HEK293 (cell line): Measurements from ENCODE around the gene ANGPTL5.

Experiments
- EGR2 ChIP-seq: fragments of 450-650 bp; formaldehyde crosslinking; IDR thresholded peaks from 2 replicates; pipeline ENCODE4 v1.5.1; 2016; ENCODE audit warnings: low read depth, missing biosample characterization, missing genetic modification characterization
- GLI2 ChIP-seq: fragments of 450-650 bp; formaldehyde crosslinking; IDR thresholded peaks from 2 replicates; pipeline ENCODE4; 2017; ENCODE audit warnings: missing biosample characterization, missing genetic modification characterization, low read depth, borderline replicate concordance
- GLI4 ChIP-seq: fragments of 450-650 bp; formaldehyde crosslinking; IDR thresholded peaks from 2 replicates; pipeline ENCODE4 v1.5.1; 2016; ENCODE audit warnings: missing biosample characterization, missing genetic modification characterization
- GLIS1 ChIP-seq: fragments of 450-650 bp; formaldehyde crosslinking; IDR thresholded peaks from 2 replicates; pipeline ENCODE4 v1.5.1; 2016; ENCODE audit warnings: missing biosample characterization, missing genetic modification characterization
- KLF10 ChIP-seq: fragments of 450-650 bp; IDR thresholded peaks from 2 replicates; pipeline ENCODE4 v1.5.1; 2018; ENCODE audit warnings: missing biosample characterization, mild to moderate bottlenecking, missing genetic modification characterization
- KLF7 ChIP-seq: fragments of 450-650 bp; formaldehyde crosslinking; IDR thresholded peaks from 2 replicates; pipeline ENCODE4 v1.5.1; 2016; ENCODE audit warnings: missing biosample characterization, missing genetic modification characterization, borderline replicate concordance
- REPIN1 ChIP-seq: fragments of 450-650 bp; formaldehyde crosslinking; IDR thresholded peaks from 2 replicates; pipeline ENCODE4 v1.5.1; 2017; ENCODE audit warnings: missing biosample characterization, missing genetic modification characterization, low read depth
- YY2 ChIP-seq: fragments of 450-650 bp; formaldehyde crosslinking; IDR thresholded peaks from 2 replicates; pipeline ENCODE4 v1.5.1; 2016; ENCODE audit warnings: missing biosample characterization, missing genetic modification characterization
- ZBTB20 ChIP-seq: fragments of 450-650 bp; formaldehyde crosslinking; IDR thresholded peaks from 2 replicates; pipeline ENCODE4 v1.5.1; 2016; ENCODE audit warnings: missing biosample characterization, missing genetic modification characterization
- ZBTB48 ChIP-seq: fragments of 450-650 bp; formaldehyde crosslinking; IDR thresholded peaks from 2 replicates; pipeline ENCODE4 v1.5.1; 2016; ENCODE audit warnings: missing biosample characterization, missing genetic modification characterization
- ZIC2 ChIP-seq: fragments of 450-650 bp; formaldehyde crosslinking; IDR thresholded peaks from 2 replicates; pipeline ENCODE4 v1.5.1; 2016; ENCODE audit warnings: missing biosample characterization, missing genetic modification characterization
- ZNF132 ChIP-seq: fragments of 450-650 bp; formaldehyde crosslinking; IDR thresholded peaks from 2 replicates; pipeline ENCODE4 v1.5.1; 2017; ENCODE audit warnings: missing biosample characterization, missing genetic modification characterization, borderline replicate concordance
- ZNF138 ChIP-seq: fragments of 450-650 bp; formaldehyde crosslinking; IDR thresholded peaks from 2 replicates; pipeline ENCODE4 v1.5.1; 2016; ENCODE audit warnings: missing biosample characterization, missing genetic modification characterization, borderline replicate concordance
- ZNF174 ChIP-seq: fragments of 450-650 bp; formaldehyde crosslinking; IDR thresholded peaks from 2 replicates; pipeline ENCODE4 v1.5.0; 2017; ENCODE audit warnings: missing biosample characterization, mild to moderate bottlenecking, missing genetic modification characterization
- ZNF175 ChIP-seq: fragments of 450-650 bp; formaldehyde crosslinking; IDR thresholded peaks from 2 replicates; pipeline ENCODE4 v1.5.1; 2016; ENCODE audit warnings: missing biosample characterization, missing genetic modification characterization
- ZNF221 ChIP-seq: fragments of 450-650 bp; formaldehyde crosslinking; IDR thresholded peaks from 2 replicates; pipeline ENCODE4 v1.5.1; 2017; ENCODE audit warnings: missing biosample characterization, missing genetic modification characterization, borderline replicate concordance
- ZNF239 ChIP-seq: fragments of 450-650 bp; formaldehyde crosslinking; IDR thresholded peaks from 2 replicates; pipeline ENCODE4 v1.5.1; 2016; ENCODE audit warnings: missing biosample characterization, missing genetic modification characterization
- ZNF24 ChIP-seq: fragments of 450-650 bp; formaldehyde crosslinking; IDR thresholded peaks from 2 replicates; pipeline ENCODE4 v1.5.1; 2016; ENCODE audit warnings: missing biosample characterization, missing genetic modification characterization
- ZNF302 ChIP-seq: fragments of 450-650 bp; formaldehyde crosslinking; IDR thresholded peaks from 2 replicates; pipeline ENCODE4 v1.5.1; 2016; ENCODE audit warnings: missing biosample characterization, missing genetic modification characterization, low read depth
- ZNF394 ChIP-seq: fragments of 450-650 bp; formaldehyde crosslinking; IDR thresholded peaks from 2 replicates; pipeline ENCODE4 v1.5.1; 2016; ENCODE audit warnings: missing biosample characterization, missing genetic modification characterization, mild to moderate bottlenecking, moderate library complexity, borderline replicate concordance
- ZNF510 ChIP-seq: fragments of 450-650 bp; formaldehyde crosslinking; IDR thresholded peaks from 2 replicates; pipeline ENCODE4 v1.5.1; 2018; ENCODE audit warnings: mild to moderate bottlenecking, missing genetic modification characterization, missing biosample characterization; ENCODE audit not compliant: insufficient replicate concordance
- ZNF529 ChIP-seq: fragments of 450-650 bp; formaldehyde crosslinking; IDR thresholded peaks from 2 replicates; pipeline ENCODE4 v1.5.1; 2017; ENCODE audit warnings: missing genetic modification characterization, missing biosample characterization; ENCODE audit not compliant: insufficient replicate concordance
- ZNF747 ChIP-seq: fragments of 450-650 bp; formaldehyde crosslinking; IDR thresholded peaks from 2 replicates; pipeline ENCODE4 v1.5.1; 2016; ENCODE audit warnings: missing biosample characterization, missing genetic modification characterization
- ZNF76 ChIP-seq: fragments of 450-650 bp; formaldehyde crosslinking; IDR thresholded peaks from 2 replicates; pipeline ENCODE4; 2016; ENCODE audit warnings: low read depth, missing biosample characterization, missing genetic modification characterization, borderline replicate concordance
- ZNF768 ChIP-seq: fragments of 450-650 bp; formaldehyde crosslinking; IDR thresholded peaks from 2 replicates; pipeline ENCODE4 v1.5.1; 2018; ENCODE audit warnings: missing biosample characterization, mild to moderate bottlenecking, missing genetic modification characterization
- ZSCAN16 ChIP-seq: fragments of 450-650 bp; formaldehyde crosslinking; IDR thresholded peaks from 2 replicates; pipeline ENCODE4 v1.5.1; 2016; ENCODE audit warnings: missing biosample characterization, missing genetic modification characterization
- TF ChIP-seq, protein P1 (sequence below): fragments of 450-650 bp; formaldehyde crosslinking; IDR thresholded peaks from 2 replicates; pipeline ENCODE4 v1.5.1; 2016; ENCODE audit warnings: missing biosample characterization, missing genetic modification characterization, low read depth
- TF ChIP-seq, protein P2 (sequence below): fragments of 450-650 bp; formaldehyde crosslinking; IDR thresholded peaks from 2 replicates; pipeline ENCODE4 v1.5.1; 2016; ENCODE audit warnings: missing biosample characterization, missing genetic modification characterization
- TF ChIP-seq, protein P3 (sequence below): sonication (generic); formaldehyde crosslinking; IDR thresholded peaks from 2 replicates; pipeline ENCODE4 v1.8.1; 2022; ENCODE audit warnings: mild to moderate bottlenecking, moderate library complexity, missing genetic modification reagents
- TF ChIP-seq, protein P4 (sequence below): fragments of 450-650 bp; formaldehyde crosslinking; IDR thresholded peaks from 2 replicates; pipeline ENCODE4 v1.5.1; 2016; ENCODE audit warnings: missing biosample characterization, missing genetic modification characterization, low read depth
- TF ChIP-seq, protein P5 (sequence below): fragments of 450-650 bp; formaldehyde crosslinking; IDR thresholded peaks from 2 replicates; pipeline ENCODE4 v1.5.1; 2016; ENCODE audit warnings: missing biosample characterization, missing genetic modification characterization

The ANGPTL5 gene

DNA sequence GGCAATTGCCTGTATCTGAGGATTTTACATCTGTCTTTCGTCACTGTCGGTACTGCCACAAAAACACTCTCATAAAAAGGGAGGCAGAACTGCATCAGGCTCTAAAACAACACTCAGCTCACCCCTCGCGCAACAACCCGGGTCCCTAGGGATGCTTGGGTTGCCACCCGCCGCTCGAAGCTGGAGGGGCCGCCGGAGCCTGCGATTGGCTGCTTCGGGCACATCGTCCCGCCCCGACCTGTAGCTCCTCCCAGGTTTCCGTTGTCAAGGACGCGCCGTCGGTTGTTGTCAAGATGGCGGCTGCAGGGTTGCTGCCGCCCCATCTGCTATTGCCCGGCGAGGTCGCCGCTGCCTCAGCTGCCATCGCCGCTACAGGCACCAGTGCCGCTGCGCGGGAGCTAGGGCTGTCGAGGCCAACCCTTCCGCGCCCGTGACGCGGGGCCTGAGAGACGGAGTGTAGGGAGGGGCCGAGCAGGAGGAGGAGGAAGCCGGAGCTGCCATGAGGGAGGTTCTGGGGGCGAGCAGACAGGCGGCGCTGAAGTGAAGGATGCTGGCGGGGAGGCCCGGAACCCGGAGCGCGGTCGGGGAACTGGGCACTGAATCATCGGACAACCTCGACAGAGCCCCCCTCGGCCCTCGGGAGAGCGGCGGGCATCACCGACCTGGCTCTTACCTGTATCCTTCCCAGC lies 1.4 kb downstream of the ANGPTL5 start, which contains the start of gene CEP126 (continued):
- TF ChIP-seq ZNF529 (no peak), ZNF175 (no peak), ZNF174 (no peak), ZIC2 (tag by site-specific recombination) (peak; percentile 38), ZNF768 (tag by site-specific recombination) (no peak), ZNF239 (tag by site-specific recombination) (no peak), ZBTB48 (tag by site-specific recombination) (peak; percentile 62; the same call in 1 of the 2 replicates), ZNF394 (tag by site-specific recombination) (no peak), ZSCAN16 (no peak), ZNF138 (tag by site-specific recombination) (no peak), ZNF510 (tag by site-specific recombination) (no peak), KLF7 (tag by site-specific recombination) (no peak), ZNF747 (tag by site-specific recombination) (no peak), GLI2 (tag by site-specific recombination) (no peak), ZNF221 (tag by site-specific recombination) (no peak), EGR2 (no peak), ZNF132 (tag by site-specific recombination) (no peak), YY2 (peak; percentile 76), ZBTB20 (tag by site-specific recombination) (peak; percentile 85), GLIS1 (tag by site-specific recombination) (peak; percentile 60), GLI4 (tag by site-specific recombination) (no peak), REPIN1 (tag by site-specific recombination) (no peak), KLF10 (tag by site-specific recombination) (no peak), ZNF302 (no peak), ZNF24 (no peak), ZNF76 (peak; percentile 53; the same call in 1 of the 2 replicates)
- TF ChIP-seq, protein P1, sequence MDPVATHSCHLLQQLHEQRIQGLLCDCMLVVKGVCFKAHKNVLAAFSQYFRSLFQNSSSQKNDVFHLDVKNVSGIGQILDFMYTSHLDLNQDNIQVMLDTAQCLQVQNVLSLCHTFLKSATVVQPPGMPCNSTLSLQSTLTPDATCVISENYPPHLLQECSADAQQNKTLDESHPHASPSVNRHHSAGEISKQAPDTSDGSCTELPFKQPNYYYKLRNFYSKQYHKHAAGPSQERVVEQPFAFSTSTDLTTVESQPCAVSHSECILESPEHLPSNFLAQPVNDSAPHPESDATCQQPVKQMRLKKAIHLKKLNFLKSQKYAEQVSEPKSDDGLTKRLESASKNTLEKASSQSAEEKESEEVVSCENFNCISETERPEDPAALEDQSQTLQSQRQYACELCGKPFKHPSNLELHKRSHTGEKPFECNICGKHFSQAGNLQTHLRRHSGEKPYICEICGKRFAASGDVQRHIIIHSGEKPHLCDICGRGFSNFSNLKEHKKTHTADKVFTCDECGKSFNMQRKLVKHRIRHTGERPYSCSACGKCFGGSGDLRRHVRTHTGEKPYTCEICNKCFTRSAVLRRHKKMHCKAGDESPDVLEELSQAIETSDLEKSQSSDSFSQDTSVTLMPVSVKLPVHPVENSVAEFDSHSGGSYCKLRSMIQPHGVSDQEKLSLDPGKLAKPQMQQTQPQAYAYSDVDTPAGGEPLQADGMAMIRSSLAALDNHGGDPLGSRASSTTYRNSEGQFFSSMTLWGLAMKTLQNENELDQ (tag by site-specific recombination), result no peak
- TF ChIP-seq, protein P2, sequence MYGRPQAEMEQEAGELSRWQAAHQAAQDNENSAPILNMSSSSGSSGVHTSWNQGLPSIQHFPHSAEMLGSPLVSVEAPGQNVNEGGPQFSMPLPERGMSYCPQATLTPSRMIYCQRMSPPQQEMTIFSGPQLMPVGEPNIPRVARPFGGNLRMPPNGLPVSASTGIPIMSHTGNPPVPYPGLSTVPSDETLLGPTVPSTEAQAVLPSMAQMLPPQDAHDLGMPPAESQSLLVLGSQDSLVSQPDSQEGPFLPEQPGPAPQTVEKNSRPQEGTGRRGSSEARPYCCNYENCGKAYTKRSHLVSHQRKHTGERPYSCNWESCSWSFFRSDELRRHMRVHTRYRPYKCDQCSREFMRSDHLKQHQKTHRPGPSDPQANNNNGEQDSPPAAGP, result no peak
- TF ChIP-seq, protein P3, sequence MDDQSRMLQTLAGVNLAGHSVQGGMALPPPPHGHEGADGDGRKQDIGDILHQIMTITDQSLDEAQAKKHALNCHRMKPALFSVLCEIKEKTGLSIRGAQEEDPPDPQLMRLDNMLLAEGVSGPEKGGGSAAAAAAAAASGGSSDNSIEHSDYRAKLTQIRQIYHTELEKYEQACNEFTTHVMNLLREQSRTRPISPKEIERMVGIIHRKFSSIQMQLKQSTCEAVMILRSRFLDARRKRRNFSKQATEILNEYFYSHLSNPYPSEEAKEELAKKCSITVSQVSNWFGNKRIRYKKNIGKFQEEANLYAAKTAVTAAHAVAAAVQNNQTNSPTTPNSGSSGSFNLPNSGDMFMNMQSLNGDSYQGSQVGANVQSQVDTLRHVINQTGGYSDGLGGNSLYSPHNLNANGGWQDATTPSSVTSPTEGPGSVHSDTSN (CRISPR knock-in tag), result peak; percentile 84; the same call in 1 of the 2 replicates
- TF ChIP-seq, protein P4, sequence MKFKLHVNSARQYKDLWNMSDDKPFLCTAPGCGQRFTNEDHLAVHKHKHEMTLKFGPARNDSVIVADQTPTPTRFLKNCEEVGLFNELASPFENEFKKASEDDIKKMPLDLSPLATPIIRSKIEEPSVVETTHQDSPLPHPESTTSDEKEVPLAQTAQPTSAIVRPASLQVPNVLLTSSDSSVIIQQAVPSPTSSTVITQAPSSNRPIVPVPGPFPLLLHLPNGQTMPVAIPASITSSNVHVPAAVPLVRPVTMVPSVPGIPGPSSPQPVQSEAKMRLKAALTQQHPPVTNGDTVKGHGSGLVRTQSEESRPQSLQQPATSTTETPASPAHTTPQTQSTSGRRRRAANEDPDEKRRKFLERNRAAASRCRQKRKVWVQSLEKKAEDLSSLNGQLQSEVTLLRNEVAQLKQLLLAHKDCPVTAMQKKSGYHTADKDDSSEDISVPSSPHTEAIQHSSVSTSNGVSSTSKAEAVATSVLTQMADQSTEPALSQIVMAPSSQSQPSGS, result no peak
- TF ChIP-seq, protein P5, sequence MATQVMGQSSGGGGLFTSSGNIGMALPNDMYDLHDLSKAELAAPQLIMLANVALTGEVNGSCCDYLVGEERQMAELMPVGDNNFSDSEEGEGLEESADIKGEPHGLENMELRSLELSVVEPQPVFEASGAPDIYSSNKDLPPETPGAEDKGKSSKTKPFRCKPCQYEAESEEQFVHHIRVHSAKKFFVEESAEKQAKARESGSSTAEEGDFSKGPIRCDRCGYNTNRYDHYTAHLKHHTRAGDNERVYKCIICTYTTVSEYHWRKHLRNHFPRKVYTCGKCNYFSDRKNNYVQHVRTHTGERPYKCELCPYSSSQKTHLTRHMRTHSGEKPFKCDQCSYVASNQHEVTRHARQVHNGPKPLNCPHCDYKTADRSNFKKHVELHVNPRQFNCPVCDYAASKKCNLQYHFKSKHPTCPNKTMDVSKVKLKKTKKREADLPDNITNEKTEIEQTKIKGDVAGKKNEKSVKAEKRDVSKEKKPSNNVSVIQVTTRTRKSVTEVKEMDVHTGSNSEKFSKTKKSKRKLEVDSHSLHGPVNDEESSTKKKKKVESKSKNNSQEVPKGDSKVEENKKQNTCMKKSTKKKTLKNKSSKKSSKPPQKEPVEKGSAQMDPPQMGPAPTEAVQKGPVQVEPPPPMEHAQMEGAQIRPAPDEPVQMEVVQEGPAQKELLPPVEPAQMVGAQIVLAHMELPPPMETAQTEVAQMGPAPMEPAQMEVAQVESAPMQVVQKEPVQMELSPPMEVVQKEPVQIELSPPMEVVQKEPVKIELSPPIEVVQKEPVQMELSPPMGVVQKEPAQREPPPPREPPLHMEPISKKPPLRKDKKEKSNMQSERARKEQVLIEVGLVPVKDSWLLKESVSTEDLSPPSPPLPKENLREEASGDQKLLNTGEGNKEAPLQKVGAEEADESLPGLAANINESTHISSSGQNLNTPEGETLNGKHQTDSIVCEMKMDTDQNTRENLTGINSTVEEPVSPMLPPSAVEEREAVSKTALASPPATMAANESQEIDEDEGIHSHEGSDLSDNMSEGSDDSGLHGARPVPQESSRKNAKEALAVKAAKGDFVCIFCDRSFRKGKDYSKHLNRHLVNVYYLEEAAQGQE, result no peak
